ENCODE measurements around the gene TEPSIN. TPM values are rescaled to one million over a fixed set of nuclear protein-coding genes. Genes with fewer than 3 reads are reported as not detected.

TEPSIN gene
- total RNA-seq, 4 donors from 2014 or later, result 19.5 to 31.6 (median 23.5) TPM

DNA sequence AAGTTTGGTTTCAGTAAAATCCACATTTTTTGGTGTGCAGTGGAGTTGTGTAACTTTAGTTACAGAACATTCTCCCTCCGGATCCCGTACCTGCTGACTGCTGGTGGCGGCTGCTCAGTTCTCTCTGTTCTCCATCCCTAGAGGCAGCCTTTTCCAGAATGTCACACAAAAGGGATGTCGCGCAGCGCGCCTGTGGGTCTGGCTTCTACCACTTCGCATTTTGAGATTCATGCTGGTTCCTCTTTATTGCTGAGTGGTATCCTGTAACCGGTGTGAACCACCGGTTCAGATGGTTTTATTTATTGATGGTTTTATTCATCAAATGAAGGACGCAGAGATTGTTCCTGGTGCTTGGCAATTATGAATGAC lies 15.1 kb downstream of the TEPSIN start:
- peaks cover 7 to 22% (median 15%) of the 10 kb centered on the region in 4 donors for H3K36me3 ChIP-seq
- TF ChIP-seq POLR2A (IDR thresholded peaks at IDR 0.05; ENCODE audit: low read depth), result no peak
- no peak for TF ChIP-seq EP300 (IDR thresholded peaks at IDR 0.05)
- TF ChIP-seq, protein P1, sequence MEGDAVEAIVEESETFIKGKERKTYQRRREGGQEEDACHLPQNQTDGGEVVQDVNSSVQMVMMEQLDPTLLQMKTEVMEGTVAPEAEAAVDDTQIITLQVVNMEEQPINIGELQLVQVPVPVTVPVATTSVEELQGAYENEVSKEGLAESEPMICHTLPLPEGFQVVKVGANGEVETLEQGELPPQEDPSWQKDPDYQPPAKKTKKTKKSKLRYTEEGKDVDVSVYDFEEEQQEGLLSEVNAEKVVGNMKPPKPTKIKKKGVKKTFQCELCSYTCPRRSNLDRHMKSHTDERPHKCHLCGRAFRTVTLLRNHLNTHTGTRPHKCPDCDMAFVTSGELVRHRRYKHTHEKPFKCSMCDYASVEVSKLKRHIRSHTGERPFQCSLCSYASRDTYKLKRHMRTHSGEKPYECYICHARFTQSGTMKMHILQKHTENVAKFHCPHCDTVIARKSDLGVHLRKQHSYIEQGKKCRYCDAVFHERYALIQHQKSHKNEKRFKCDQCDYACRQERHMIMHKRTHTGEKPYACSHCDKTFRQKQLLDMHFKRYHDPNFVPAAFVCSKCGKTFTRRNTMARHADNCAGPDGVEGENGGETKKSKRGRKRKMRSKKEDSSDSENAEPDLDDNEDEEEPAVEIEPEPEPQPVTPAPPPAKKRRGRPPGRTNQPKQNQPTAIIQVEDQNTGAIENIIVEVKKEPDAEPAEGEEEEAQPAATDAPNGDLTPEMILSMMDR (IDR thresholded peaks at IDR 0.05), result no peak
- TF ChIP-seq POLR2AphosphoS5 (IDR thresholded peaks at IDR 0.05), result no peak
- peak overlapping the region; percentile 65 to 85 (median 80) for H3K4me3 ChIP-seq
- H3K4me1 ChIP-seq, result peaks cover 19 to 27% (median 24%) of the 10 kb centered on the region in 4 donors
- intact Hi-C loops (cut with DNase I), result no loop called here
- no peaks in the 10 kb centered on the region for H3K9me3 ChIP-seq
- H3K27ac ChIP-seq (replicated peaks in 1 of 4), result peak overlapping the region; percentile 32 to 69 (median 56)
- WGBS, result 26% methylated on average over 9 of the region's 11 CpGs
- no peak for DNase-seq (ENCODE audit: extremely low spot score)
- no peaks in the 10 kb centered on the region for H3K27me3 ChIP-seq

DNA sequence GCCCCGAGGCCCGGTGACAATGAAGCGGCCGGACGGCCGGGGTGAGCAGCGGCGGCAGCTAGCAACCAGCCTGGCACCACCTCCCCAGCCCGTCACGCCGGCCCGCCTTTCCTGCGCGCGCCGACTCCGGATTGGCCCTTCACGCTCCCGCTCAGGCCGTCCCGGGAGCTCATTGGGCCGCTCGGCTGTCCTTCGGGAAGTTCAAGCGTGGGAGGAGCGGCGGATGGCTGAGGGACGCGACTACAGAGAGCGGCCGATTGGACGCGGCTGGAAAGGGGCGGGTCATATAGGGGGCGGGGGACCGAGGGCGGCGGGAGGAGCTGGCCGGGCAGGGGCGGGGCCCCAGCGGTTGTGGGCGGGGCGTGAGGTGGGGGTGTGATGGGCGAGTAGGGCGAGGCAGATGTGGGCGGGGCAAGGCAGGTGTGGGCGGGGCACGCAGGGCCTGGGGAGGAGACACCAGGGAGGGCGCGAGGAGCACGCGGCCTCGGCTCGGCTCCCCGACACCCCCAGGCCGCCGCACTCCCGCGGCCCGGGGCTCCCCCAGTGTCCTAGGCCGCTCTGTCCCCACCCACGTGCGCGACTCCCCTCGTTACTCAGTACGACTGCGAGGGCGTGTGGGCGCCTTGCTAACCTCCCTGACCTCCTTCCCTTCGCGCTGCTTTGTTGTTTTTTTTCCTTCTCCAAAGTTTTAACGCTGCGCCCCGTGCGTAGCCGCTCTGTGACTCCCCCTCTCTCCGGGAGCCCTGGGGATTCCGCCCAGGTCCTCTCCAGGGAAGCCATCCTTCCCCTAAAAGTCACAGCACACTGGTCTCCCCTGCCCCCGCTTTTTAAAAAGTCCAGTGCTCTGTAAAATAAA lies 15.7 kb downstream of the TEPSIN start, which contains the start of gene CEP131:
Gene CEP131, minus strand, starts transcription at position 60 of the 856 bp plus-strand sequence. CDS start 2,909 bp downstream, outside the sequence.
- H3K27me3 ChIP-seq, result no peaks in the 10 kb centered on the region
- peak within 1 kb of the TSS; percentile 32 to 69 (median 58) for H3K27ac ChIP-seq (replicated peaks in 1 of 4)
- peak; percentile 100 for DNase-seq (ENCODE audit: extremely low spot score)
- intact Hi-C loops (cut with DNase I), result no loop called here
- no peaks in the 10 kb centered on the region for H3K9me3 ChIP-seq
- TF ChIP-seq EP300 (IDR thresholded peaks at IDR 0.05), result no peak
- TF ChIP-seq POLR2AphosphoS5 (IDR thresholded peaks at IDR 0.05), result peak; percentile 37 to 76
- H3K4me3 ChIP-seq, result peak within 1 kb of the TSS; percentile 65 to 85 (median 80)
- H3K36me3 ChIP-seq, result peaks cover 7 to 18% (median 10%) of the 10 kb centered on the region in 4 donors
- peaks cover 19 to 27% (median 24%) of the 10 kb centered on the region in 4 donors for H3K4me1 ChIP-seq
- WGBS, result 1% methylated on average over 36 of the region's 79 CpGs

GRCh38 chr17:81222620-81222905 lies 16.3 kb downstream of the TEPSIN start:
- H3K4me3 ChIP-seq, result peak overlapping the region; percentile 65 to 85 (median 80)
- H3K9me3 ChIP-seq, result no peaks in the 10 kb centered on the region
- WGBS, result 0% methylated on average over 1 of the region's 30 CpGs
- intact Hi-C loops (cut with DNase I), result no loop called here
- H3K36me3 ChIP-seq, result peaks cover 7 to 18% (median 10%) of the 10 kb centered on the region in 4 donors
- peak overlapping the region in 3 of 4 donors; percentile 24 to 58 (median 54) for H3K27ac ChIP-seq (replicated peaks in 1 of 4)
- no peaks in the 10 kb centered on the region for H3K27me3 ChIP-seq
- no peak for DNase-seq (ENCODE audit: extremely low spot score)
- H3K4me1 ChIP-seq, result peaks cover 19 to 27% (median 24%) of the 10 kb centered on the region in 4 donors
- no peak for TF ChIP-seq POLR2AphosphoS5 (IDR thresholded peaks at IDR 0.05)
- TF ChIP-seq EP300 (IDR thresholded peaks at IDR 0.05), result no peak
- TF ChIP-seq, protein P1 (IDR thresholded peaks at IDR 0.05), result no peak
- no peak for TF ChIP-seq POLR2A (IDR thresholded peaks at IDR 0.05; ENCODE audit: low read depth)

- Histone ChIP-seq H3K36me3 (peaks cover 7 to 23% (median 10%) of the 10 kb centered on the region in 4 donors), H3K27ac (replicated peaks in 1 of 4) (peak overlapping the region in 3 of 4 donors; percentile 24 to 58 (median 54)), H3K27me3 (no peaks in the 10 kb centered on the region), H3K9me3 (no peaks in the 10 kb centered on the region), H3K4me3 (peak overlapping the region; percentile 65 to 85 (median 80)), H3K4me1 (peaks cover 19 to 27% (median 24%) of the 10 kb centered on the region in 4 donors)
- 35% methylated on average over 9 of the region's 24 CpGs for WGBS
- no peak for DNase-seq (ENCODE audit: extremely low spot score)
- TF ChIP-seq POLR2AphosphoS5 (IDR thresholded peaks at IDR 0.05) (no peak), POLR2A (IDR thresholded peaks at IDR 0.05; ENCODE audit: low read depth) (no peak), EP300 (IDR thresholded peaks at IDR 0.05) (no peak)
- TF ChIP-seq, protein P1 (IDR thresholded peaks at IDR 0.05), result no peak
- intact Hi-C loops (cut with DNase I), result no loop called here
Measured at GRCh38 chr17:81221842-81222619, 16.8 kb downstream of the TEPSIN start.

All from esophagus muscularis mucosa (tissue), 4 donors.